Effector CD4-positive, alpha-beta T cell (primary cell): ENCODE results near the gene CLEC16A.

ENCODE experiments used
- DNase-seq: peaks from one replicate; pipeline ENCODE4 v3.0.0-alpha.2; 2020
- total RNA-seq: gene quantifications from one replicate; lab custom pipeline; 2026; lab: John Stamatoyannopoulos, UW

CLEC16A gene, protein sequence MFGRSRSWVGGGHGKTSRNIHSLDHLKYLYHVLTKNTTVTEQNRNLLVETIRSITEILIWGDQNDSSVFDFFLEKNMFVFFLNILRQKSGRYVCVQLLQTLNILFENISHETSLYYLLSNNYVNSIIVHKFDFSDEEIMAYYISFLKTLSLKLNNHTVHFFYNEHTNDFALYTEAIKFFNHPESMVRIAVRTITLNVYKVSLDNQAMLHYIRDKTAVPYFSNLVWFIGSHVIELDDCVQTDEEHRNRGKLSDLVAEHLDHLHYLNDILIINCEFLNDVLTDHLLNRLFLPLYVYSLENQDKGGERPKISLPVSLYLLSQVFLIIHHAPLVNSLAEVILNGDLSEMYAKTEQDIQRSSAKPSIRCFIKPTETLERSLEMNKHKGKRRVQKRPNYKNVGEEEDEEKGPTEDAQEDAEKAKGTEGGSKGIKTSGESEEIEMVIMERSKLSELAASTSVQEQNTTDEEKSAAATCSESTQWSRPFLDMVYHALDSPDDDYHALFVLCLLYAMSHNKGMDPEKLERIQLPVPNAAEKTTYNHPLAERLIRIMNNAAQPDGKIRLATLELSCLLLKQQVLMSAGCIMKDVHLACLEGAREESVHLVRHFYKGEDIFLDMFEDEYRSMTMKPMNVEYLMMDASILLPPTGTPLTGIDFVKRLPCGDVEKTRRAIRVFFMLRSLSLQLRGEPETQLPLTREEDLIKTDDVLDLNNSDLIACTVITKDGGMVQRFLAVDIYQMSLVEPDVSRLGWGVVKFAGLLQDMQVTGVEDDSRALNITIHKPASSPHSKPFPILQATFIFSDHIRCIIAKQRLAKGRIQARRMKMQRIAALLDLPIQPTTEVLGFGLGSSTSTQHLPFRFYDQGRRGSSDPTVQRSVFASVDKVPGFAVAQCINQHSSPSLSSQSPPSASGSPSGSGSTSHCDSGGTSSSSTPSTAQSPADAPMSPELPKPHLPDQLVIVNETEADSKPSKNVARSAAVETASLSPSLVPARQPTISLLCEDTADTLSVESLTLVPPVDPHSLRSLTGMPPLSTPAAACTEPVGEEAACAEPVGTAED
- 64.7 reads per million, percentile 74 among the genes with 10 or more reads in this experiment for total RNA-seq

GRCh38 chr16:10944249-10945064 lies at the start of gene CLEC16A:
Gene CLEC16A (plus strand): TSS chr16:10944564. CDS start chr16:10944718, 154 bp downstream.
- DNase-seq: peak; percentile 94

DNA sequence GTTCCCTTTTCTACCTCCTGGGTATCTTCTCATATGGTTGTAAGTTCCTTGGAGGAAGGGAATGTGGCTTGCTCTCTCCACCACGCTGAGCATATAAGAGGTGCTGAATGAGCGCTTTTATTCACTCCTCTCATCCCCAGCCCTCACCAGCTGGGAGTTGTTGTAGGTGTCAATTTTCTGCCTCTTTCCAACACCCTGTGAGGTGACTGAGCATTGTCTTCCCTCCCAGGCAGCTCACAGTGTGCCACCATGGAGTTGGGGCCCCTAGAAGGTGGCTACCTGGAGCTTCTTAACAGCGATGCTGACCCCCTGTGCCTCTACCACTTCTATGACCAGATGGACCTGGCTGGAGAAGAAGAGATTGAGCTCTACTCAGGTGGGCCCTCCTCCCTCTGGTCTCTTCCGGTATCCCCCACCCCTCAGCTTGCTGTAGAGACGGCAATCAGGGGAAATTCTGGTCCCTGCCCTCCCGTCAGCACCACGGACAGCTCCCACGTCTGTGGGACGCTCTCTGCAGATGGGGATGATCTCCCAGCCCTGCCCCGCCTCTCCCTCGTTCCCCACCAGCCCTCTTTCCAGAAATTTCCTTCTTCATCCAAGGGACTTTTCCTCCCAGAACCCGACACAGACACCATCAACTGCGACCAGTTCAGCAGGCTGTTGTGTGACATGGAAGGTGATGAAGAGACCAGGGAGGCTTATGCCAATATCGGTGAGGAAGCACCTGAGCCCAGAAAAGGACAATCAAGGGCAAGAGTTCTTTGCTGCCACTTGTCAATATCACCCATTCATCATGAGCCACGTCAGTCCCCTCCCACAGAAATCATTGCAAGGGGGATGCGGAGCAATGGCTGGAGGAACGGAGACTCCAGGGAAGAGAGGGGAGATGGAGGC lies 49.1 kb upstream of the CLEC16A start:
- peak; percentile 11 for DNase-seq

DNA sequence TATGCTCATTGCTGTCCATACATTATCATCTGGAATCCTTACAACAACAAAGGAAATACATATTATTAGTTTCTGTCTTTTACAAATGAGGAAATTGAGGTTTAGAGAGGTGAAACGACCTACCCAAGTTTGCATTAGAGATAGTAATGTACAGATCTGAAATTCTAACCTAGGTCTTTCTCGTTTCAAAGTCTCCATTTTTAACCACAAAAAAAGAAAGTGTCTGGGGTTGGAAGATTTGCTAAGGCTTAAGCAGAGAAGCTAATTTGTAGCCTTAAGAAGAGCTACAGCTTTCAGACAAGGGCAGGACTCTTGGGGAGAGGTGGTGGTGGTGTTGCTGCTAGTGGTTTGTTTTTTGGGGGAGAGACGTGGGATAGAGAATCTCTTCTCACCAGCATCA lies 48.2 kb upstream of the CLEC16A start:
- DNase-seq: no peak

DNA sequence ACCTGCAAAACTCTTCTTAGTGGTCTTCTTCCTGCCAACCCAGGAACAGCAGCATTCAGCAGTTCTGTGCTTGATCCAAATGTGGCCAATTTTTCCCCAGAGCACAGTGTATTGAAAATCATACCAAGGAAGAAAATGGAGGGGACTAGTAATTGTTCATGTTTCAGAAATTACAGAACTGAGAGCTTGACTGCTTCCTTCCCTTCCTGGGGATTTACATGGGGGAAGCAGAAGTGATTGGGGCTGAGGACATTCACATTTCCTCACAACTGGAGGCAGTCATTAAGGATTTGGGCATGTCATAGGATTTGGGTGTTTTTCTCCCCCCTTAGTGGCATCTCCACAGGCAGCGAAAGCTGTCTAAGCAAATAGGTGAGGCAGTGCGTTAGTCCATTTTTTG lies 47.6 kb upstream of the CLEC16A start:
- no peak for DNase-seq

GRCh38 chr16:10897134-10897533 lies 47.2 kb upstream of the CLEC16A start:
- no peak for DNase-seq

GRCh38 chr16:10902999-10903398 lies 41.4 kb upstream of the CLEC16A start:
- no peak for DNase-seq

DNA sequence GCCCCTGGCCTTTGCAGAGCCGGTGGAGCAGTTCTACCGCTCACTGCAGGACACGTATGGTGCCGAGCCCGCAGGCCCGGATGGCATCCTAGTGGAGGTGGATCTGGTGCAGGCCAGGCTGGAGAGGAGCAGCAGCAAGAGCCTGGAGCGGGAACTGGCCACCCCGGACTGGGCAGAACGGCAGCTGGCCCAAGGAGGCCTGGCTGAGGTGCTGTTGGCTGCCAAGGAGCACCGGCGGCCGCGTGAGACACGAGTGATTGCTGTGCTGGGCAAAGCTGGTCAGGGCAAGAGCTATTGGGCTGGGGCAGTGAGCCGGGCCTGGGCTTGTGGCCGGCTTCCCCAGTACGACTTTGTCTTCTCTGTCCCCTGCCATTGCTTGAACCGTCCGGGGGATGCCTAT lies 37.9 kb upstream of the CLEC16A start:
- DNase-seq: no peak

DNA sequence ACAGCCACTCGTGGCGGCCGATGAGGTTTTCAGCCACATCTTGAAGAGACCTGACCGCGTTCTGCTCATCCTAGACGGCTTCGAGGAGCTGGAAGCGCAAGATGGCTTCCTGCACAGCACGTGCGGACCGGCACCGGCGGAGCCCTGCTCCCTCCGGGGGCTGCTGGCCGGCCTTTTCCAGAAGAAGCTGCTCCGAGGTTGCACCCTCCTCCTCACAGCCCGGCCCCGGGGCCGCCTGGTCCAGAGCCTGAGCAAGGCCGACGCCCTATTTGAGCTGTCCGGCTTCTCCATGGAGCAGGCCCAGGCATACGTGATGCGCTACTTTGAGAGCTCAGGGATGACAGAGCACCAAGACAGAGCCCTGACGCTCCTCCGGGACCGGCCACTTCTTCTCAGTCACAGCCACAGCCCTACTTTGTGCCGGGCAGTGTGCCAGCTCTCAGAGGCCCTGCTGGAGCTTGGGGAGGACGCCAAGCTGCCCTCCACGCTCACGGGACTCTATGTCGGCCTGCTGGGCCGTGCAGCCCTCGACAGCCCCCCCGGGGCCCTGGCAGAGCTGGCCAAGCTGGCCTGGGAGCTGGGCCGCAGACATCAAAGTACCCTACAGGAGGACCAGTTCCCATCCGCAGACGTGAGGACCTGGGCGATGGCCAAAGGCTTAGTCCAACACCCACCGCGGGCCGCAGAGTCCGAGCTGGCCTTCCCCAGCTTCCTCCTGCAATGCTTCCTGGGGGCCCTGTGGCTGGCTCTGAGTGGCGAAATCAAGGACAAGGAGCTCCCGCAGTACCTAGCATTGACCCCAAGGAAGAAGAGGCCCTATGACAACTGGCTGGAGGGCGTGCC lies 37.2 kb upstream of the CLEC16A start:
- no peak for DNase-seq

DNA sequence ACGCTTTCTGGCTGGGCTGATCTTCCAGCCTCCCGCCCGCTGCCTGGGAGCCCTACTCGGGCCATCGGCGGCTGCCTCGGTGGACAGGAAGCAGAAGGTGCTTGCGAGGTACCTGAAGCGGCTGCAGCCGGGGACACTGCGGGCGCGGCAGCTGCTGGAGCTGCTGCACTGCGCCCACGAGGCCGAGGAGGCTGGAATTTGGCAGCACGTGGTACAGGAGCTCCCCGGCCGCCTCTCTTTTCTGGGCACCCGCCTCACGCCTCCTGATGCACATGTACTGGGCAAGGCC lies 36.7 kb upstream of the CLEC16A start:
- DNase-seq: no peak

GRCh38 chr16:10911267-10911666 lies 33.1 kb upstream of the CLEC16A start:
- DNase-seq: no peak

GRCh38 chr16:10916534-10916933 lies 27.8 kb upstream of the CLEC16A start:
- DNase-seq: no peak

DNA sequence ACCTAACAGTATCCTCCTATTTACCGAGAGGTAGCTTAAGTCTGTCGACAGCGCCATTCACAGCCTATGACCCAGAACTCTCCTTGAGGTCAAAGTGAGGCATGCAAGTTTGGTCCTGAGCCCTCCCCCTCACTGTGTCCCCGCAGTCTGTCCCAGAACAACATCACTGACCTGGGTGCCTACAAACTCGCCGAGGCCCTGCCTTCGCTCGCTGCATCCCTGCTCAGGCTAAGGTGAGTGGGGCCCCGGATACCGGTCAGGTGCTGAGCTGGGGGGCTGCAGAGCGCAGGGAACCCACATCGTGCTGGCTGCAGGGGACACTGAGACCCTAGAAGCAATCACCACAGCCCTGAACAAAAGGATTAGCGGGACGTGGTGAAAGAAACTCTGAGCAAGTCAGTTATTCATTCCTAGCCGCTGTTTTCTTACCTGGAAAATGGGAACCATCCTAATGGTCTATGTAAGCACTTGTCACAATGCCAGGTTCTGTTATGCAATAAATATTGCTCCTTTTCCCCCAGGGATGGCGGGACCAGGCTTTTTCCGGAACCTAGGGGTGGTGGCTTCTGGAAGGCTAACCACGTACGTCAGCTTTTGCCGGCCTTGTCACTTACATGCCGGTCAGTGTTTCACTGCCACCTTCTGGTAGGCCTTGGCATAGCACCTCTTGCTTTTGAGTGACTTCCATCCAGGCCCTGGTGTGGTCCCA lies 25.9 kb upstream of the CLEC16A start:
- peak; percentile 67 for DNase-seq

DNA sequence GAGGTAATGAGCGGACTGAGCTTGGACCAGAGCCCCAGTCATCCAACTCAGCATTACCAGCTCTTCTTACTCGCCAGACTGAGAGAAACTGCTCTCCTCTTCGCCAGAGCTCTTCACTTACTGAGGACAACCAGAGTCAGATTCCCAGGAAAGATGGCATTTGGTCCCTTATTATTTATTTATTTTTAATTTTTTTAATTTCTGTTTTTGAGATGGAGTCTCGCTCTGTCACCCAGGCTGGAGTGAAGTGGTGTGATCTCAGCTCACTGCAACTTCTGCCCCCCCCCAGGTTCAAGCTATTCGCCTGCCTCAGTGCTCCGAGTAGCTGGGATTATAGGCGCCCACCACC lies 25.4 kb upstream of the CLEC16A start:
- no peak for DNase-seq

GRCh38 chr16:10920726-10921427 lies 23.5 kb upstream of the CLEC16A start:
- no peak for DNase-seq

- no peak for DNase-seq
Observed at GRCh38 chr16:10921536-10922327, 22.6 kb upstream of the CLEC16A start.

DNA sequence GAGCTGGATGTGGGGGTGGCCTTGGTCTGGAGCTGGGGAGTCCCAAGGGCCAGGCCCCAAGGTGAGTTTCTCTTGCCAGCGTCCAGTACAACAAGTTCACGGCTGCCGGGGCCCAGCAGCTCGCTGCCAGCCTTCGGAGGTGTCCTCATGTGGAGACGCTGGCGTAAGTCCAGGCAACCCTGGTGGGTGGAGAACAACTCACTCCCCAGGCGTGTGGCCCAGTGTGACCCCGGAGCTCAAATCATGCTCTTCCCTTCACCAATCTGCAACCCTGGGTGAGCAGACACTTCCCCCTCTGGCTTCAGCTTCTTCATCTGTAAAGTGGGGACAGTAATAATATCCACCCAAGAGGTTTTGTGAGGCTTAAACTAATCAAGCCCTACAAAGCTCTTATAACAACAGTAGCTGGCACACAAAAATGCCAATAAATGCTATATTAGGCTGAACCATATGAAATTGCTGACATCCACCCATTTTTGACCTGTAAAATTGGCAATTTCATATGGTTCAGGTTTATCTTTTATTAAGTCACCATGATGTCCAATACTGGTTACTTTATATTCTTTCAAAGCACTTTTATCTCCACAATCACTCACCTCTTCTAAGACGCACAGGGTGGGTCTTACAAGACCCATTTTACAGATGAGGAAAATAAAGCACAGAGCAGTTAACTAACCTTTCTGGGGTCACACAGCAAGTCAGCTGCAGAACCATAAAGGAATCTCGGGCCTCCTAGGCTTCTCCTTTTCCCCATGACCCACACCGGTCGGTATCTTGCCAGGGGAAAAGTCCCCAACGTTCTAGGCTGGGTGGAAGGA lies 21.8 kb upstream of the CLEC16A start:
- no peak for DNase-seq

GRCh38 chr16:10923146-10923649 lies 21.2 kb upstream of the CLEC16A start:
- no peak for DNase-seq
